GM12892 (cell line): ENCODE data around the gene RANBP9.

Experiments used
- POLR2A ChIP-seq: IDR thresholded peaks from 2 replicates; pipeline ENCODE4 v1.6.1; 2011; ENCODE audit warnings: low read depth, low read length, control low read depth
- POLR2AphosphoS5 ChIP-seq: IDR thresholded peaks from 2 replicates; pipeline ENCODE4 v1.6.1; 2011; ENCODE audit warnings: low read depth, low read length, control low read depth
- TAF1 ChIP-seq: IDR thresholded peaks from 2 replicates; pipeline ENCODE4 v1.6.1; 2011; ENCODE audit warnings: low read depth, mild to moderate bottlenecking, control low read depth, low read length, borderline replicate concordance

- TF ChIP-seq TAF1: no peak
- no peak for TF ChIP-seq POLR2A
- no peak for TF ChIP-seq POLR2AphosphoS5
These were observed 33.8 kb downstream of the RANBP9 start for GRCh38 chr6:13677878-13678254.
